Peyer's patch (tissue), 4 donors: Measurements from ENCODE around the gene ZNF132. TPM values are rescaled to one million over a fixed set of nuclear protein-coding genes. Genes with fewer than 3 reads are reported as not detected.
"Not testable (repeated sequence)": the region's sequence is repeated elsewhere in the genome, so short reads cannot be mapped to it uniquely, and the experiment has no call there.

Experiments used
- DNase-seq, 3 donors: peaks; one replicate each; pipeline ENCODE4 v3.0.0-alpha.2; 2017 to 2019
- H3K27ac ChIP-seq, 4 donors: fragments of 200-600 bp; sonication (generic); one replicate each; pipeline ENCODE4 v1.5.1; 2016 to 2019
- H3K27me3 ChIP-seq, 2 donors: fragments of 200-600 bp; sonication (generic); one replicate each; pipeline ENCODE4 v1.5.1; 2019
- H3K36me3 ChIP-seq, 3 donors: fragments of 200-600 bp; sonication (generic); one replicate each; pipeline ENCODE4 v1.5.1; 2016 to 2019
- H3K4me1 ChIP-seq, 4 donors: fragments of 200-600 bp; sonication (generic); one replicate each; pipeline ENCODE4 v1.5.1; 2016 to 2019
- H3K4me3 ChIP-seq, 4 donors: fragments of 200-600 bp; sonication (generic); 1 replicate in 3 of 4; 2 replicates in 1 of 4; pipeline ENCODE4 v1.5.1; 2016 to 2019; ENCODE audit warnings: mild to moderate bottlenecking in 1 of 4
- H3K9me3 ChIP-seq, 4 donors: fragments of 200-600 bp; sonication (generic); one replicate each; pipeline ENCODE4 v1.5.1; 2016 to 2019; ENCODE audit warnings: mild to moderate bottlenecking in 1 of 4
- POLR2A ChIP-seq, 2 donors: fragments of 450-650 bp; IDR thresholded peaks; one replicate each; pipeline ENCODE4 v1.5.1; 2017; ENCODE audit warnings: antibody characterized with exemption in 2 of 2, mild to moderate bottlenecking in 2 of 2, moderate library complexity in 2 of 2
- total RNA-seq, 4 donors: library from RNA; depleted of rRNA; stranded (reverse); fragments of >200 nt; gene quantifications; one replicate each; pipeline ENCODE4 v1.1.0, GENCODE V29; 2016
- TF ChIP-seq, protein P1 (sequence below), 6 experiments: fragments of 450-650 bp in 4 of 6; fragments of 200-600 bp in 2 of 6; sonication (generic) in 1 of 6; IDR thresholded peaks; one replicate each; pipeline ENCODE4 v1.5.1; 2017 to 2019; ENCODE audit warnings: antibody characterized with exemption in 6 of 6, mild to moderate bottlenecking in 3 of 6, moderate library complexity in 1 of 6

ZNF132 gene
- total RNA-seq = 10 to 100 TPM in 1 of 4 donors, 1 to 10 TPM in 3; 3.9 to 12.4 (median 7.2) TPM

GRCh38 chr19:58439576-58440554 lies at the start of gene ZNF132:
Gene ZNF132, minus strand, starts transcription at chr19:58440153. Its CDS starts 332 bp downstream, at chr19:58439821.
- peaks cover 0 to 30% (median 0%) of the 10 kb centered on the region in 3 donors for H3K36me3 ChIP-seq
- DNase-seq = peak; percentile 92 to 99 (median 97)
- H3K4me1 ChIP-seq = peaks cover 0 to 11% (median 9%) of the 10 kb centered on the region in 4 donors
- peaks cover 0 to 41% (median 20%) of the 10 kb centered on the region in 4 donors for H3K9me3 ChIP-seq
- TF ChIP-seq POLR2A (IDR thresholded peaks at IDR 0.05) = no peak
- TF ChIP-seq, protein P1, sequence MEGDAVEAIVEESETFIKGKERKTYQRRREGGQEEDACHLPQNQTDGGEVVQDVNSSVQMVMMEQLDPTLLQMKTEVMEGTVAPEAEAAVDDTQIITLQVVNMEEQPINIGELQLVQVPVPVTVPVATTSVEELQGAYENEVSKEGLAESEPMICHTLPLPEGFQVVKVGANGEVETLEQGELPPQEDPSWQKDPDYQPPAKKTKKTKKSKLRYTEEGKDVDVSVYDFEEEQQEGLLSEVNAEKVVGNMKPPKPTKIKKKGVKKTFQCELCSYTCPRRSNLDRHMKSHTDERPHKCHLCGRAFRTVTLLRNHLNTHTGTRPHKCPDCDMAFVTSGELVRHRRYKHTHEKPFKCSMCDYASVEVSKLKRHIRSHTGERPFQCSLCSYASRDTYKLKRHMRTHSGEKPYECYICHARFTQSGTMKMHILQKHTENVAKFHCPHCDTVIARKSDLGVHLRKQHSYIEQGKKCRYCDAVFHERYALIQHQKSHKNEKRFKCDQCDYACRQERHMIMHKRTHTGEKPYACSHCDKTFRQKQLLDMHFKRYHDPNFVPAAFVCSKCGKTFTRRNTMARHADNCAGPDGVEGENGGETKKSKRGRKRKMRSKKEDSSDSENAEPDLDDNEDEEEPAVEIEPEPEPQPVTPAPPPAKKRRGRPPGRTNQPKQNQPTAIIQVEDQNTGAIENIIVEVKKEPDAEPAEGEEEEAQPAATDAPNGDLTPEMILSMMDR (IDR thresholded peaks at IDR 0.05) = no peak
- H3K4me3 ChIP-seq = peak within 1 kb of the TSS; percentile 52 to 66 (median 61)
- peak within 1 kb of the TSS; percentile 49 to 81 (median 80) for H3K27ac ChIP-seq
- no peaks in the 10 kb centered on the region for H3K27me3 ChIP-seq

DNA sequence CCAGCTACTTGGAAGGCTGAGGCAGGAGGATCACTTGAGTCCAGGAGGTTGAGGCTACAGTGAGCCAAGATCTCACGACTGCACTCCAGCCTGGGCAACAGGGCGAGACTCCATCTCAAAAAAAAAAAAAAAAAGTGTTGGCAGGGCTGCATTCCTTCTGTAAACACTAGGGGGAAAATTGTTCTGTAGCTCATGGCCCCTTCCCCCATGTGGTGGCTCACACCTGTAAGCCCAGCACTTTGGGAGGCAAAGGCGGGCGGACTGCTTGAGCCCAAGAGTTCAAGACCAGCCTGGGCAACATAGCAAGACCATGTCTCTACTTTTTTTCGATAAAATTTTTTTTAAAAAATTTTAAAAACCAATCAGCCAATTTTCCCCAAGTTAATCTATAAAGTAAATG lies 44.4 kb upstream of the ZNF132 start:
- H3K9me3 ChIP-seq, H3K4me1 ChIP-seq, DNase-seq, H3K27me3 ChIP-seq, H3K27ac ChIP-seq, H3K4me3 ChIP-seq: not testable (repeated sequence)
- H3K36me3 ChIP-seq = peaks cover 0 to 17% (median 0%) of the 10 kb centered on the region in 3 donors

DNA sequence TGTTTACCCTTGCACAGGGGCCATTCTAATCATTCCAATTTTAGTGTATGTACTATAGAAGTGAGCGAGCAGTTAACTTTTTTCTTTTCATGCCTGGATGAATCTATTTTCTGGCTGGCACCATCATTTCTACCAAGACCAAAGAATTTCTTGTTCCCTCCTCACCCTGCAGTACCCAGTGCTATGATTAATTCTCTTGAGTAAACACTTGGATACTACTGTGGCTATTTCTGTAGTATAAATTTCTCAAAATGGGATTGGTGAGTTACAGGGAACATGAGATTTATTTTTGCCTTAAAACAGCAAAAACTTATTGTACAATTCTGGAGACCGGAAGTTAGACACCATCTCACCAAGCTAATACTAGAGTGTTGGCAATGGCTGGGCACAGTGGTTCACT lies 43.8 kb upstream of the ZNF132 start:
- Histone ChIP-seq H3K36me3 (peaks cover 0 to 17% (median 0%) of the 10 kb centered on the region in 3 donors), H3K9me3 (no peaks in the 10 kb centered on the region), H3K27ac (no peak overlapping the region), H3K27me3 (no peaks in the 10 kb centered on the region), H3K4me3 (no peak overlapping the region), H3K4me1 (no peaks in the 10 kb centered on the region)
- DNase-seq = no peak
- TF ChIP-seq POLR2A (IDR thresholded peaks at IDR 0.05) = no peak

- H3K27me3 ChIP-seq = no peaks in the 10 kb centered on the region
- H3K4me1 ChIP-seq = peaks cover 0 to under 1% (median 0%) of the 10 kb centered on the region in 4 donors
- no peak overlapping the region for H3K4me3 ChIP-seq
- peaks cover 0 to 17% (median 0%) of the 10 kb centered on the region in 3 donors for H3K36me3 ChIP-seq
- no peaks in the 10 kb centered on the region for H3K9me3 ChIP-seq
- TF ChIP-seq, protein P1 (IDR thresholded peaks at IDR 0.05) = no peak
- no peak for TF ChIP-seq POLR2A (IDR thresholded peaks at IDR 0.05)
- H3K27ac ChIP-seq = no peak overlapping the region
- DNase-seq = no peak
These were observed 42.4 kb upstream of the ZNF132 start for GRCh38 chr19:58482372-58482771.

DNA sequence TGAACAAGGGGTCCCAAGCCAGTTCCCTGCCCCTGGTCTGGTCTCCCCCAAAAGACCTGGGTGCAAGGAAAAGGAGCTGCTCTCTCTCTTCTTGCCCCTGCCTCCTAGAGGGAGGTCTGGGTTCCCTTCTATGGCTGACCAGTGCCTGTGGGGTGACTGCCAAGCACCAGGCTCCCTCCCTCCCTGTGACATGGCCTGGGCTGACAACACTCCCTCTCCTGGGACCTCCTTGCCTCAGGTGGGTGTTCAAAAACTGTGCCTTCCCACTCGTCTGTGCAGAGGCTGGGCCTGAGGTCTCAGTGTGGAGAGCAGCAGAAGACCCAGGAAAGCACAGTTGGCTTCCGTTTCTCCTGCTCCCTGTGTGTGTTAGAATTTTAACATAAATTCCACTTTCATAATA lies 40.9 kb upstream of the ZNF132 start:
- Histone ChIP-seq H3K4me3 (no peak overlapping the region), H3K36me3 (peaks cover 0 to 17% (median 0%) of the 10 kb centered on the region in 3 donors), H3K27ac (no peak overlapping the region), H3K27me3 (no peaks in the 10 kb centered on the region), H3K4me1 (peaks cover 0 to 10% (median 4%) of the 10 kb centered on the region in 4 donors), H3K9me3 (no peaks in the 10 kb centered on the region)
- TF ChIP-seq POLR2A (IDR thresholded peaks at IDR 0.05) = no peak
- TF ChIP-seq, protein P1 (IDR thresholded peaks at IDR 0.05) = no peak
- no peak for DNase-seq

GRCh38 chr19:58480481-58480830 lies 40.5 kb upstream of the ZNF132 start:
- no peaks in the 10 kb centered on the region for H3K27me3 ChIP-seq
- H3K27ac ChIP-seq = no peak overlapping the region

More at GRCh38 chr19:58480481-58480830, 40.5 kb upstream of the ZNF132 start:
- Histone ChIP-seq H3K9me3 (no peaks in the 10 kb centered on the region), H3K4me1 (peaks cover 0 to 10% (median 4%) of the 10 kb centered on the region in 4 donors), H3K36me3 (peaks cover 0 to 17% (median 0%) of the 10 kb centered on the region in 3 donors), H3K4me3 (no peak overlapping the region)
- TF ChIP-seq, protein P1 (IDR thresholded peaks at IDR 0.05) = no peak
- TF ChIP-seq POLR2A (IDR thresholded peaks at IDR 0.05) = no peak
- no peak for DNase-seq
